UCSD-AML1 (cell line): Measurements from ENCODE around the gene HSDL2.
A peak's percentile ranks its signal among the peaks of the same experiment; 100 is the strongest.

Source experiments
- DNase-seq: peaks from one replicate; lab custom pipeline; 2025; ENCODE audit not compliant: unreplicated experiment; lab: John Stamatoyannopoulos, UW

Gene HSDL2

GRCh38 chr9:112380102-112380824, at the start of gene HSDL2:
Gene HSDL2, plus strand, starts transcription at chr9:112380108. Its CDS starts 56 bp downstream, at chr9:112380164.
- DNase-seq = no peak

- DNase-seq = no peak
Observed at GRCh38 chr9:112331674-112331952, 48.3 kb upstream of the HSDL2 start.

GRCh38 chr9:112332214-112332613, 47.7 kb upstream of the HSDL2 start:
- no peak for DNase-seq

- DNase-seq = no peak
Observed at GRCh38 chr9:112332674-112332976, 47.3 kb upstream of the HSDL2 start.

GRCh38 chr9:112332977-112333638, 46.8 kb upstream of the HSDL2 start, which contains the start of gene PTBP3:
Gene PTBP3, minus strand, starts transcription at chr9:112333619. Its CDS starts 35,754 bp downstream, at chr9:112297865.
- peak; percentile 86 for DNase-seq

- peak; percentile 97 for DNase-seq
Observed at GRCh38 chr9:112333639-112334431, 46.1 kb upstream of the HSDL2 start.

GRCh38 chr9:112334432-112334841, 45.5 kb upstream of the HSDL2 start:
- no peak for DNase-seq

GRCh38 chr9:112337547-112337946, 42.4 kb upstream of the HSDL2 start:
- no peak for DNase-seq

- DNase-seq = no peak
Observed at GRCh38 chr9:112338561-112338960, 41.3 kb upstream of the HSDL2 start.

- DNase-seq = no peak
Observed at GRCh38 chr9:112339886-112340285, 40.0 kb upstream of the HSDL2 start.

GRCh38 chr9:112341730-112342129, 38.2 kb upstream of the HSDL2 start:
- no peak for DNase-seq

- no peak for DNase-seq
Observed at GRCh38 chr9:112348257-112349007, 31.5 kb upstream of the HSDL2 start.

- DNase-seq = no peak
Observed at GRCh38 chr9:112349008-112349333, 30.9 kb upstream of the HSDL2 start.

GRCh38 chr9:112351184-112351583, 28.7 kb upstream of the HSDL2 start:
- no peak for DNase-seq

GRCh38 chr9:112352209-112352608, 27.7 kb upstream of the HSDL2 start:
- no peak for DNase-seq

- DNase-seq = no peak
Observed at GRCh38 chr9:112354081-112354743, 25.7 kb upstream of the HSDL2 start.

- DNase-seq = no peak
Observed at GRCh38 chr9:112355427-112355897, 24.4 kb upstream of the HSDL2 start.

- no peak for DNase-seq
Observed at GRCh38 chr9:112360047-112360804, 19.7 kb upstream of the HSDL2 start.

- DNase-seq = no peak
Observed at GRCh38 chr9:112361601-112362000, 18.3 kb upstream of the HSDL2 start.

- DNase-seq = no peak
Observed at GRCh38 chr9:112364761-112365160, 15.1 kb upstream of the HSDL2 start.
